ENCODE measurements around the gene SCAMP5.

Gene SCAMP5

GRCh38 chr15:75050283-75050682 is 54.9 kb downstream of the SCAMP5 start:
- no peak for FAIRE-seq

GRCh38 chr15:75051191-75051608 is 55.8 kb downstream of the SCAMP5 start:
- no peak for FAIRE-seq

- FAIRE-seq: no peak
Observed at GRCh38 chr15:75051711-75052110, 56.3 kb downstream of the SCAMP5 start.

GRCh38 chr15:75052972-75053747 is 57.8 kb downstream of the SCAMP5 start:
- FAIRE-seq: no peak

GRCh38 chr15:75053748-75054125 is 58.4 kb downstream of the SCAMP5 start:
- no peak for FAIRE-seq

- no peak for FAIRE-seq
Observed at GRCh38 chr15:75054172-75054897, 59.0 kb downstream of the SCAMP5 start.

GRCh38 chr15:75056036-75056435 is 60.7 kb downstream of the SCAMP5 start:
- no peak for FAIRE-seq

GRCh38 chr15:75058127-75058905 is 63.0 kb downstream of the SCAMP5 start:
- no peak for FAIRE-seq

GRCh38 chr15:75059607-75060006 is 64.2 kb downstream of the SCAMP5 start:
- FAIRE-seq: no peak

GRCh38 chr15:75061272-75061671 is 65.9 kb downstream of the SCAMP5 start:
- FAIRE-seq: no peak

GRCh38 chr15:75062706-75063105 is 67.3 kb downstream of the SCAMP5 start:
- no peak for FAIRE-seq

- FAIRE-seq: no peak
Observed at GRCh38 chr15:75063338-75063737, 68.0 kb downstream of the SCAMP5 start.

- FAIRE-seq: no peak
Observed at GRCh38 chr15:75063889-75064288, 68.5 kb downstream of the SCAMP5 start.

- FAIRE-seq: no peak
Observed at GRCh38 chr15:75064846-75065245, 69.5 kb downstream of the SCAMP5 start.

GRCh38 chr15:75065467-75065850 is 70.1 kb downstream of the SCAMP5 start:
- no peak for FAIRE-seq

- no peak for FAIRE-seq
Observed at GRCh38 chr15:75065851-75066509, 70.6 kb downstream of the SCAMP5 start.

GRCh38 chr15:75067123-75067830 is 71.9 kb downstream of the SCAMP5 start:
- no peak for FAIRE-seq

- FAIRE-seq: no peak
Observed at GRCh38 chr15:75068748-75069147, 73.4 kb downstream of the SCAMP5 start.

- no peak for FAIRE-seq
Observed at GRCh38 chr15:75069301-75069925, 74.0 kb downstream of the SCAMP5 start.

- no peak for FAIRE-seq
Observed at GRCh38 chr15:75070674-75071073, 75.3 kb downstream of the SCAMP5 start.
